Measurements from ENCODE around the gene HNRNPUL2. TPM values are rescaled to one million over a fixed set of nuclear protein-coding genes. Genes with fewer than 3 reads are reported as not detected.

HNRNPUL2 gene
- total RNA-seq, 1 experiment from 2014 or later, result 5.1 TPM

- no peak for DNase-seq (ENCODE audit: low spot score)
Observed at GRCh38 chr11:62726915-62727164, 417 bp downstream of the HNRNPUL2 start.

GRCh38 chr11:62726156-62726914 is 922 bp downstream of the HNRNPUL2 start:
- no peak for DNase-seq (ENCODE audit: low spot score)

DNA sequence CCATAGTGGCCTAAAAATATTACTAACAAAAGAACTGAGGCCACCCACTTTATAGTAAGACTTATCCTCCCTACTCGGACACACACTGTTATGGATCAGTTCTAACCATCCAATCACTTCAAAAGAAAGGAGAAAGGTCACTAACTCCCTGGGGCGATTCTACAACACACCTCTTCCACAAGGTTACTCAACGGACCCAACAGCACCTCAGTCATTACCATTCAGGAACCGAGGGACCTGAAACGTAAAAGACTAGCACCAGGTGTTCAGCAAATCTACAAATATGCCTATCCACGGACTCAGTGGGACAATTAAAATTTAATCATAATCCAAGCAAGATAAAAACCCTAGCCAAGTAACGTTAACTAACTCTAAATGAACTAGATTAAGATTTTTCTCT is 1.6 kb downstream of the HNRNPUL2 start:
- DNase-seq (ENCODE audit: low spot score), result peak; percentile 19

DNA sequence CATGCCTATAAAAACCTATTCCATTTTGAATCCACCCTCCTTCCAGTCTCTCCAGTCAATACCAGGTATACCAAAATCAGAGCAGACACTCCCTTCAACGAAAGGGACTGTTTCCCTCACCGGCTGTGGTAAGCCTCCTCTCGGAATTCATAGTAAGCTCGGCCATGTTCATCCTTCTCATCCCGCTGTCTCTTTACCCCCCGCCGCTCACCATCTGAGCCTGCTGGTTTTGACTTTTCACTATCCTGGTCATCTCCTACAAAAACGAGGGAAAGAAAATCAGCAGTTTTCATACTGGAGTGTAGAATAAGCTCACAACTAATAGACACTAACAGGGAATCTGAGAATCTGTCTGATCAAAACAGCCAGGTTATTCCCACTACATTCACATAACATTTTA is 3.1 kb downstream of the HNRNPUL2 start:
- DNase-seq (ENCODE audit: low spot score), result no peak

DNA sequence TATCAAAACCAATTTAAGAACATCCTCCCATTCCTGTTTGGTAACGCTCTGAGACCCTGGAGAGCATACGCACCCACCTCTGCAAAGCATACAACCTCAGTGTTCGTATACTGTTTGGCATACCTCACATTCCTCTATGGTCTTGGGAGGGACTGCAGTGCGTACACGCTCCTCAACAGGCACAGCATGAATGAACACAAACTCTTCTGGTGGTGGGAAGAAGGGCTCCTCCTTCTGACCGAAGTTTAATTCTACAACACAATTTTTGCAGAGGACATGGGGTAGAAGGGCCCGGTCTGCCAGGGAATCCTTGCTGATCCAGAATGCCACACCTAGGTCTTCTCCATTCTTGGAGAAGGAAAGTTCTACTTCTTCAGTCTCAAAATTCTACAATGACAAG is 5.3 kb downstream of the HNRNPUL2 start:
- no peak for DNase-seq (ENCODE audit: low spot score)

GRCh38 chr11:62719302-62719978 is 7.8 kb downstream of the HNRNPUL2 start:
- DNase-seq (ENCODE audit: low spot score), result no peak

GRCh38 chr11:62716816-62717215 is 10.4 kb downstream of the HNRNPUL2 start:
- no peak for DNase-seq (ENCODE audit: low spot score)

- no peak for DNase-seq (ENCODE audit: low spot score)
Observed at GRCh38 chr11:62716206-62716605, 11.1 kb downstream of the HNRNPUL2 start.

DNA sequence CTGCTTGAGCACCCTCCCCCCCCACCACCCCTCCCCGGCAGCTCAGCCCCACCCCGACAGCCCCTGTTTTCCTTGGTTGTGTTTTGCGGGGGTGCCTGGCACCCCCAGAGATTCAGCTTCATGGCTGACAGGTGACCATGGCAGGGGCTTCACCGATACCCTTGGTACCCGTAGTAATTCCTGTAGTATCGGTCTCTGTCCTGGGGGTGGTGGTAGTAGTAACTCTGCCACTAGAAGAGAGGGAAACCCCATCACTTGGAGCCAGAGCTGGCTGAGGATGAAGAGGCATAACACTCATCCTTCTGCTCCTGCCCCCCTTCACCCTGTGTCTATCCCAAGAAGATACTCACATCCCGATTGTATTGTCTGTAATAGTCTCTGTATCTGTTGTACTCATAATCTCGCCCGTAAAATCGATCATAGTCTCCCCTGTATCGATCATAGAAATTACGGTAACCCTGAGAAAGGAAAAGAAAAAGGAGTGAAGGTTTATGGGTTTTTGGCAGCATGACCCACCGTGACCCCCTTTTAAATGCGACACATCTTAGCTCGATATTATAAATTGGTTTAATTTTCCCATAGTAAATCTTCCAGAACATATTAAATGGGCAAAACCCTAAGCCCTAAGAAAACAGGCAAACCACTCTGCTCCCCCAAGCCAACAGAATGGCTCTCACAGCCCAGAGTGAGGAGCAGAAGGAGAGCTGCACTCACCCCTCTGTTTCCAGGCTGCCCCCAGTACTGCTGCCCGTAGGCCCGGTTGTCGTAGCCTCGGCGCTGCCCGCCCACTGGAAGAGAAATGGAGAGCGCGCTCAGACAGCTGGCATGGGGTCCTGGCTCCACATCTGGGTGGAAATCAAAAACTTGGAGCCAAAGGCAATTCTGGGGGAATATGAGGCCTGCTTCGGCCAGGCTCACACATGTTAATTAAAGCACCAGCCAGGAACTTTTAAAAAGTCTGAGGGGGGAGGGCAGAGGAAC is 11.8 kb downstream of the HNRNPUL2 start:
- no peak for DNase-seq (ENCODE audit: low spot score)

- peak; percentile 29 for DNase-seq (ENCODE audit: low spot score)
Observed at GRCh38 chr11:62713343-62713742, 13.9 kb downstream of the HNRNPUL2 start.

- DNase-seq (ENCODE audit: low spot score), result no peak
Observed at GRCh38 chr11:62712861-62713260, 14.4 kb downstream of the HNRNPUL2 start.

DNA sequence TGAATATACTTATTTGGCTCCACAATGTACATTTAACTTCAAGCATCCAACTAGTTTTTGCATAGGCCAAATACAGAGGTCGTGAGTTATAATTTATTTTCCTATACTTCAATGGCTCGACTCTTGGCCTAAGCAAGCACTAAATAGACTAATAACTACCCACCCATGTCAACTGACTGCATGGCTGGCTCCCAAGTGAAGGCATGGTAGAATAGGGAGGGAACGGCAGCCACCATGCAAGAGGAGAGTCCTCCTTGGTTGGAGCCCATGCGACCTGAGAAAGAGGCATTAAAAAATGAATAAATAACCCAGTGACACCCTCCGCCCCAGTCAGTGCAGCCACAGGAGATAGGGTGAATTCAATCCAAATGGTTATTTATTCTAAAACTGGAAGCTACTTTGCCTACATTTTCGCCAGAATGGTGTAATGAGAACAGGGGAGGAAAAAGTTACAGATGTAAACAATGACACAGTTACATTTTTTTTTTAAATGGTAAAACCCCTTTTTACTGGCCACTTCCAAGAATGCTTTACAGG is 14.9 kb downstream of the HNRNPUL2 start:
- DNase-seq (ENCODE audit: low spot score), result no peak

GRCh38 chr11:62710001-62710345 is 17.3 kb downstream of the HNRNPUL2 start:
- peak; percentile 29 for DNase-seq (ENCODE audit: low spot score)

GRCh38 chr11:62709247-62710000 is 17.8 kb downstream of the HNRNPUL2 start:
- DNase-seq (ENCODE audit: low spot score), result peak; percentile 96

DNA sequence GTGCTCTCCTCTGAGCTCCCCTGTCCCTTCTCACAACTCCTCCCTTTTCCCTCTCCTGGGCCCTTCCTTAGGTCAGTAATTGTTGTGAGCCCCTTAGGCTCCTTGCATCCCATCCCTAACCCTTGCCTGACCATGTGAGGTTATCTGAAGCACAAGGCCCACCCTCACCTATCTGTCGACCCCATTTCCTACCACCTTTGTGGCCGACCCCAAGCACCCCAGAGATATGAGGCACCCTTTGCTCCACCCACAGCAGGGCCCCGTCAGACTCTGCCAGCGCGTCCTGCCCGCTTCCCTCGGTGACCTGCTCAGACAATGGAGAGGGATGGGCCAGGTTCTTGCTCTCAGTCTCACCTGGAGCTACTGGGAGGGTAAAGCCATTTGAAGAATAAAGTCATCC is 18.5 kb downstream of the HNRNPUL2 start:
- DNase-seq (ENCODE audit: low spot score), result no peak

GRCh38 chr11:62708392-62708791 is 18.9 kb downstream of the HNRNPUL2 start:
- DNase-seq (ENCODE audit: low spot score), result no peak

DNA sequence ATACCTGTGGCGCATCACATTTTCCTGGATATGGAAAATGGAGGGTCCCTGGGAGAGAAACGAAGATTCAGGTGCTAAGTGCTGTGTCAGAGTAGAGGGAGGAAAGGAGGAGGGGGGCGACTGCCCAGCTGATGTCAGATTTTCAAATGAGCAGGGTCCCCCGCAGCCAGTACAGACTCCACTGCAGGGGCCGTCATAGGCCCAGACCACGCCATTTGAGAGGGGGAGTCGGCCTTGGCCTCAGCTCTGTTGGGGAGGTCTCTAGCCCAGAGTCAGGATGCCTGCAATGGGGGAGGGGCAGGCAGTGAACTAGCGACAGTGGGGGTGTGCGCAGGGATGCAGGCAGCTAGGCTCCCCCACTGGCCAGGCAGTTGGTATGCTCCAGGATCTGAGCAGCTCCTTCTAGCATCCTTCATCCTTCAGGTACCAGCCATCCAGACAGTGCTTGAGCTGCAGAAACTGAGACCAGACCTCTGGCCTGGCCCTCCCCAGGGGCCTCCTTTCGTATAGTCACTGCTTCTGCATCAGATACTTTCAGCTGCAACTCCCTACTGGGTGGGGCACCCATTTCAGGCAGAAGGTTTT is 19.9 kb downstream of the HNRNPUL2 start, which contains the start of the genes BSCL2 and GNG3:
Gene BSCL2, minus strand, starts transcription at position 148 of the 585 bp plus-strand sequence. CDS start 229 bp downstream, outside the sequence.
Gene GNG3, plus strand, starts transcription at position 400 of the 585 bp plus-strand sequence. CDS start 620 bp downstream, outside the sequence.
- DNase-seq (ENCODE audit: low spot score), result no peak

DNA sequence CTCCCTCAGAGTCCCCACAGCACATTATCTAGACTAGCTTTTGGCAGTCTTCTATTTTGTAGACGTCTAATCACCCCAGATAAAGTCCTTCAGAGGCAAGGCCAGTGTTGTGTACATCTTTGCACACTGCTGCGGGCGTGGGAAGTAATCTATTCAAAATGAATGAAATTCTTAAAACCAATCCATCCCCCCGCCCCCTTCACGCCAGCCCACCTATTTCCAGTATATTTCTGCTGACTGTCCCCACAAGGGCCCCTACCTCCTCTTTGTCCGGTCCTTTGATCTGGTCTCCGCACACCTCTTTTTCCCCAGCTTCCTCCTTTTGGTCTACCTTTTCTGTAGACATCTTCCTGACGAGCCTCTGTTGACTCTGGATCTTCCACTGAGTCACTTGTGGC is 20.4 kb downstream of the HNRNPUL2 start:
- DNase-seq (ENCODE audit: low spot score), result no peak

DNA sequence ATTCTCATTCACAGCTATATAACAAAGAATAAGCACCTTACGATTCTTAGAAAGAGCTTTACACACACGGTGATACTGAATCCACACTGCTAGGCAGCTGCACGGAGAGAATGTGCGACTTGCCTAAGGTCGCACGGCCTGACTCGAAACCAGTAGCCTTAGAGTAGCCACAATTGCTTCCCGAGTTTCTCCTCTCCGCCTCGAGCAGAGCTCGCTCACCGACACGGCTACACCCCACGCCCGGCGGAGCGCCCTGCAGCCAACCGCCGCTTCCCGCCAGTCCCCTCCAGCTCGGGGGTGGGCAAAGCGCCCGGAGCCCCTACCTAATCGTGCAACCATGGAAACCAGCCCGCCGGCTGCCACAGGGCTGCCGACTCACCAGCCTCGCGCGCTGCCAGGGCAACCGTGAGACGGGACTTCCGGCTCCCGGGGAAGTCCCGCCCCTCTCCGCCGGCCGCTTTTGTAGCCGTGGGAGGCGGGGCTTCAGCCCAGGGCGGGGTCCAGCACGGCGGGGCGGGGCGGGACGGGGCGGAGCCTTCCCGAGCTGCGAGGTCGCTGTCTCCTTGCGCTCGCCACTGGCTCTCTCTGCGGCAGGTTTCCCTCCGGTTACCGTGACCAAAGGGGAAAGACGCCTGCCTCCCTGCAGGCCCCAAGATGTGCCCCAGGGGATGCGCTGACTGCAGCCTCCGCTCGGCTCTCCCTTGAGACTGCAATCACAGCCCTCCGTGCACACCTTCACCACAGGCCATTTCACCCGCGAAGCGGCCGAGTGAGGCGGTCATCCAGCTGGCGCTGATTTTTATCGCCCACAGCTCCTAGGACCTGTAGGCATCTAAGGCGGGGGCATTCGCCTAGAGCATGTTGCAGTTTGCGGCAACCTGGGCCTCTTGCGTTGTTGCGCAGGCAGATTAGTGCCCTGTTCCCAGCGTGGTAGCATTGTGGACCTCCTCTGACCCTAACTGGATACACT is 21.1 kb downstream of the HNRNPUL2 start:
- DNase-seq (ENCODE audit: low spot score), result peak; percentile 83

DNA sequence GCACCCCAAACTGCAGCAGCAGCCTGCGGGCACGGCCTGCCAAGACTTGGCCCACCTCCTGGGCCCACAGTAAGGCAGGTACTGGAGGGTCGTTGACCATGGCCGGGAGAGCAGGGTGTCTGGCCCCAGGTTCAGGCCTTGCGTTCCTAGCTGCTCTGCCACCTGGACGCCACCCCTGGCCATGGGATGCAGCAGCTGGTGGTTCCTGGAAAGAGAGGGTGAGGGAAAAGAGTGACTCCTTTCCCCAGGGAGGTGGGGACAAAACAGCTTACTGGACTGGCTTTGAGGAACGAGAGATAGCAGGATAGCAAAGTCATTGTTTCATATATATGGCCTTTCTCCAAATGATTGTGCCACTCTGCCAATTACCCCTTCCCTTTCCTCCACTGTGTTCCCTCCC is 21.8 kb downstream of the HNRNPUL2 start:
- peak; percentile 47 for DNase-seq (ENCODE audit: low spot score)

Data from A172 (cell line).